IPS-15b (cell line): Measurements from ENCODE around the gene TMPRSS6.
A peak's percentile ranks its signal among the peaks of the same experiment; 100 is the strongest.

Experiments used
- H3K27me3 ChIP-seq: one replicate; pipeline ENCODE4 v1.6.1; 2013; ENCODE audit warnings: low read length; ENCODE audit not compliant: control insufficient read depth, insufficient read depth
- H3K36me3 ChIP-seq: one replicate; pipeline ENCODE4 v1.6.1; 2013; ENCODE audit warnings: low read length; ENCODE audit not compliant: control insufficient read depth, insufficient read depth
- H3K4me1 ChIP-seq: one replicate; pipeline ENCODE4 v1.6.1; 2013; ENCODE audit warnings: mild to moderate bottlenecking, low read length; ENCODE audit not compliant: control insufficient read depth, insufficient read depth
- H3K4me3 ChIP-seq: one replicate; pipeline ENCODE4 v1.5.1; 2013; ENCODE audit warnings: low read depth, low read length
- H3K9ac ChIP-seq: one replicate; pipeline ENCODE4 v1.6.1; 2013; ENCODE audit warnings: low read depth, mild to moderate bottlenecking, low read length
- H3K9me3 ChIP-seq: one replicate; pipeline ENCODE4 v1.6.1; 2013; ENCODE audit warnings: mild to moderate bottlenecking, low read length; ENCODE audit not compliant: control insufficient read depth, insufficient read depth

TMPRSS6 gene

GRCh38 chr22:37068859-37069258 lies 40.7 kb downstream of the TMPRSS6 start:
- Histone ChIP-seq H3K36me3 (peaks cover 2% of the 10 kb centered on the region), H3K9me3 (no peaks in the 10 kb centered on the region), H3K4me1 (peaks cover 4% of the 10 kb centered on the region), H3K9ac (peak overlapping the region; percentile 12), H3K27me3 (peaks cover 28% of the 10 kb centered on the region), H3K4me3 (peak overlapping the region; percentile 35)

GRCh38 chr22:37067428-37067827 lies 42.1 kb downstream of the TMPRSS6 start:
- Histone ChIP-seq H3K27me3 (peaks cover 28% of the 10 kb centered on the region), H3K4me3 (no peak overlapping the region), H3K4me1 (peaks cover 6% of the 10 kb centered on the region), H3K36me3 (peaks cover 2% of the 10 kb centered on the region), H3K9me3 (no peaks in the 10 kb centered on the region), H3K9ac (no peak overlapping the region)

DNA sequence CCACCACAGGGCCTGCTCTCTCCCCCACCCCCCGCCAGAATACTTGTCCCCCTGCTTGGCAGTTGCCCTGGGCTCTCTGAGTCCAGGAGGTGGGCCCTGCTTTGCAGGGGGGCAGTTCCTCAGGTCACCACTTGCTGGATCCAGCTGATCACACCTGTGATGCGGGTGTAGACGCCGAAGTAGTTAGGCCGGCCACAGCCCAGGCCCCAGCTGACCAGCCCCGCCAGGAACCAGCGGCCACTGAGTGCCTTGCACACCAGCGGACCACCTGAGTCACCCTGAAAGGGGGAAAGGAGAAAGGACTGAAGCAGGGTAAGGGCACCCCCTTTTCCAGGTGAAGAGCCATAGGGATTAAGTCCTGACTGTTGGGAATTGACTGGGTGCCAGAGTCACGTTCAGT lies 43.6 kb downstream of the TMPRSS6 start:
- Histone ChIP-seq H3K4me3 (no peak overlapping the region), H3K9ac (no peak overlapping the region), H3K27me3 (peaks cover 20% of the 10 kb centered on the region), H3K4me1 (peaks cover 6% of the 10 kb centered on the region), H3K9me3 (no peaks in the 10 kb centered on the region), H3K36me3 (peaks cover 6% of the 10 kb centered on the region)

DNA sequence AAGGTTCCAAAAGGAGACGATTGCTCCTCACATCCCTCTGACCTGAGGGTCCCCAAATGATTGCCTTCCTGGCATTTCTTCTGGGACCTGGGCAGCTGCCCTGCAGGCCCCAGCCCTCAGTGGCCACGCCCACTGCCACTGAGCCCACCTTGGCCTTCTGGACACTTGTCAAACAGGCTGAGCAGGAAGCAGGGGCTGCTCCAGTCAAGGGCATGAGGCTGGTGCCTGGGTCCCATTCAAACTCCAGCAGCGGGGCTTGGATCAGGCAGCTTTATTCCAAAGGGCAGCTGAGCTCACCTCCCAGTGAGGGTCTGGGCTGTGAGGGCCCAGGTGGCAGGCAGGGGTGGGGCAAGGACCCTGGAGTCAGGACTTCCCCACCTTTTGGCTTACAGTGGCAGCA lies 44.3 kb downstream of the TMPRSS6 start:
- Histone ChIP-seq H3K4me3 (no peak overlapping the region), H3K27me3 (peaks cover 15% of the 10 kb centered on the region), H3K4me1 (peaks cover 6% of the 10 kb centered on the region), H3K9ac (no peak overlapping the region), H3K36me3 (peaks cover 7% of the 10 kb centered on the region), H3K9me3 (no peaks in the 10 kb centered on the region)

DNA sequence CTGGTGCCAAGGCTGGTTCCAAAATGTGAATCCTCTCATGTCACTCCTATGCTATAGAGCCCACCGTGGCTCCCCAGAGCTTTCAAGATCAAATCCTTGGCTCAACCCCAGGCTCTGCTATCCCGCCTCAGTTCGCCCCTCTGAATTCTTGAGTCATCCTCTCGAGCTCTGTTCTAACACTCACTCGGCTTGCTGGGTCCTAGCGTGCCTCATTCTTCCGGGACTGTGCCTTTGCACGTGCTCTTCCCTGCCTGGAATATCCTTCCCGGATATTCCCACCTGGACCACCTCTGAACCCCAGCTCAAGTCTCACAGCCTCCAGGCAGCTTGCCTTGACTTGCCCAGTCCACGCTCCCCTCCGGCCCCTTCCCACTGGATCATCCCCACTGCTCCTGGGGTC lies 45.0 kb downstream of the TMPRSS6 start:
- H3K9ac ChIP-seq = no peak overlapping the region
- no peaks in the 10 kb centered on the region for H3K9me3 ChIP-seq
- H3K4me3 ChIP-seq = no peak overlapping the region
- H3K27me3 ChIP-seq = peaks cover 9% of the 10 kb centered on the region
- peaks cover 6% of the 10 kb centered on the region for H3K4me1 ChIP-seq
- peaks cover 11% of the 10 kb centered on the region for H3K36me3 ChIP-seq

DNA sequence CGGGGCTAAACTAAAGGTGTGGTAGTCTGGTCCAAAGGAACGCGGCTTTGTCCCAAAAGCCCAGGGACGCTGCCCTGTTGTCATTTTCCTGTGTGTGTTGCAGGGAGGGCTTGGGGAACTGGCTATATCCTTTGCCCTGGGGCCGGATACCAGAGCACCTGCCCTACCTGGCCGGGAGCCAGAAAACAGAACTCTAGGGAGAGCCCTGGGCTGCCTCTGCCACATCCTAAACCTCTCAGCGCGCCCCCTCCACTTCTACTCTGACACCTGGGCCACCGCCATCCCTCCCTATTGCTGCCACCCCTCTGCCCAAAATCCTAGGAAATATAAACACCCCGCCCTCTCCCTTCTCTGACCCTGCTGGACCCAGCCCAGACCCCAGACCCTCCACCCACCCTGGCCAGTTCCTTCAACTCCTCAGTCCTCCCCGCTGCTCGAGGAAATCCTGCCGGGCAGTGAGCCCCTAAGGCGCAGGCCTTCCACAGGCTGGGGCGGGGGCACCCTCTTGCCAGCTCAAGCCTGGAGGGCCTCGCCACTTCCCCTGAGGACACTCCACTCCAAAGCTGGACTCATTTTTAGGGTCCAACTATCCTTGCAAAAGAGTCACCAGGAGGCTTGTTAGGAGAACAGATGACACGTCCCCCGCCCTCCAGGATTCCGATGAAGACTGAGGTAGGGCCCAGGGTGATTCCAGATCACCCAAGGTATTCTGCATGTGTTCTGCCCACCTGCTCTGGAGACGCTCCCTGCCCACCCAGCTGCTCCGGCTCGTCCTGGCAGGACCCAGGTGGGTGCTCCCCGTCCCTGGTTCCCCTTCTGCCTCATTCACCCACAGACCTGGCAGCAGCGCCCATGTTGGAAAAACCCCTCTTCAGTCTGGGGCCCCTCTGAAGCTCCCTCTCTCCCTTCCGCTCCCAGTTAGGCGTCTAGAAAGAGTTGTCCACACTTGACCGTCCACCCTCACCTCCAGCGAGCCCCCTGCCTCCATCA lies 45.8 kb downstream of the TMPRSS6 start:
- H3K9ac ChIP-seq = no peak overlapping the region

GRCh38 chr22:37062702-37063381 lies 46.7 kb downstream of the TMPRSS6 start:
- no peaks in the 10 kb centered on the region for H3K27me3 ChIP-seq
- H3K4me1 ChIP-seq = peaks cover 2% of the 10 kb centered on the region
- no peak overlapping the region for H3K4me3 ChIP-seq
- peaks cover 25% of the 10 kb centered on the region for H3K36me3 ChIP-seq
- no peaks in the 10 kb centered on the region for H3K9me3 ChIP-seq
- H3K9ac ChIP-seq = peak overlapping the region; percentile 12

More for the DNA sequence above, 45.8 kb downstream of the TMPRSS6 start:
- no peak overlapping the region for H3K4me3 ChIP-seq
- peaks cover 6% of the 10 kb centered on the region for H3K4me1 ChIP-seq
- H3K9me3 ChIP-seq = no peaks in the 10 kb centered on the region
- H3K27me3 ChIP-seq = peaks cover 6% of the 10 kb centered on the region
- peaks cover 17% of the 10 kb centered on the region for H3K36me3 ChIP-seq

DNA sequence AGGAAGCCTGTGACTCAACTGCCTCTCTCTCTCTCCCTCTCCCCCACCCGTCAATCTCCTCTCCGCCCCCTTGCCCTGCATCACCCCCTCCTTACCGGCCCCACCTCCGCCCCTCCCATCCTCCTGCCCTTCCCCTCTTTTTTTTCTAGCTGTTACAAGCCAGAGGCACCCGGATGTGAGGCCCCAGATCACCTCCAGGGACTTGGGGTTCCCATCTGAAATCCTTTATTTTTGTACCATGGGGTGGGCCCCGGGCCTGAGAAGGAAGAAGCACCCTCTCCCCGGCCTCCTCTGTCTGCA lies 47.2 kb downstream of the TMPRSS6 start:
- H3K4me1 ChIP-seq = peaks cover 2% of the 10 kb centered on the region
- H3K27me3 ChIP-seq = no peaks in the 10 kb centered on the region
- H3K36me3 ChIP-seq = peaks cover 30% of the 10 kb centered on the region
- no peak overlapping the region for H3K4me3 ChIP-seq
- H3K9ac ChIP-seq = peak overlapping the region; percentile 12
- H3K9me3 ChIP-seq = no peaks in the 10 kb centered on the region

DNA sequence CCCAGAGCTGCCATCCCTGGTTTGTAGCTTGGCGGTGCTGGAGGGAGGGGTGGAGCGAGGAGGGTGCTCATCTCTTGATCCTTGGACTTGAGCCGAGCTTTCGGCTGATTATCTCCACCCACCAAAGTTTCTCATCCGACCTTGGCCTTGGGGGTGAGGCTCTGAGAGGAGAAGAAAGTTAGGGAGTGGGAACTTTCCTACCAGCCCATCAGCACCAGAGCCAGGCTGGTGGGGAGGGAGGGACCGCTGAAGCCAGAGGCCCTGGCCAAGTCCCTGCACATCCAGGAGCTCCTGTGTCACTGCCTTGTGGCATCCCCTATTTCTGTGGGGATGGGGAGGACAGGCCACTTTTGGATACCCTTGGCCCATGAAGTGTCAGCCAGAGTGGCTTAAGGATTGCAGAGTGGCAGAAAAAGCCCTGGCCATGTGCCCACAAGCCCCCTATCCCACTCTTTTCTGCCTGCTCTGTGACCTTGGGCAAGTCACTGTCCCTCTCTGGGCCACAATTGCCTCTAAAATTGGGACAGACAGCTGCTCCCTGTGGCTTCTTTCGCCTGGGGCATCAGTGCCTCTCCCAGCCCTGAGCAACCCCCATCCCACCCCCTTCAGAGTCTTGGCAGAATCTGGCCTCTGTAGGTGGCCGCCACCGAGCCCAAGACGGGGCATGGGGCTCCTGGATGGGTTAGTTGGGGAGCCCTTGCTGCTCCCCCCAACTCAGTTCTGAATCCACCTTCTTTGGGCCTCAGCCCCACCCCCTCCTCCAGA lies 47.7 kb downstream of the TMPRSS6 start:
- Histone ChIP-seq H3K4me1 (peaks cover 2% of the 10 kb centered on the region), H3K27me3 (no peaks in the 10 kb centered on the region), H3K9me3 (no peaks in the 10 kb centered on the region), H3K9ac (no peak overlapping the region), H3K4me3 (no peak overlapping the region), H3K36me3 (peaks cover 33% of the 10 kb centered on the region)

- peaks cover 38% of the 10 kb centered on the region for H3K36me3 ChIP-seq
Measured at GRCh38 chr22:37060801-37061610, 48.5 kb downstream of the TMPRSS6 start.

GRCh38 chr22:37059876-37060449 lies 49.5 kb downstream of the TMPRSS6 start:
- Histone ChIP-seq H3K4me1 (peaks cover 2% of the 10 kb centered on the region), H3K9me3 (no peaks in the 10 kb centered on the region), H3K27me3 (no peaks in the 10 kb centered on the region), H3K4me3 (no peak overlapping the region), H3K9ac (no peak overlapping the region), H3K36me3 (peaks cover 36% of the 10 kb centered on the region)

More at GRCh38 chr22:37060801-37061610, 48.5 kb downstream of the TMPRSS6 start:
- H3K27me3 ChIP-seq = no peaks in the 10 kb centered on the region
- H3K9ac ChIP-seq = no peak overlapping the region
- H3K9me3 ChIP-seq = no peaks in the 10 kb centered on the region
- peaks cover 2% of the 10 kb centered on the region for H3K4me1 ChIP-seq
- no peak overlapping the region for H3K4me3 ChIP-seq
